WTC11 (cell line): Measurements from ENCODE around the gene IBA57.

Source experiments
- CREB1 ChIP-seq: sonication (generic); formaldehyde crosslinking; IDR thresholded peaks from 2 replicates; pipeline ENCODE4 v1.8.0; 2023; ENCODE audit warnings: mild to moderate bottlenecking, missing genetic modification reagents
- TF ChIP-seq, protein P1 (sequence below): sonication (generic); formaldehyde crosslinking; IDR thresholded peaks from 2 replicates; pipeline ENCODE4 v1.8.0; 2023; ENCODE audit warnings: missing genetic modification reagents, mild to moderate bottlenecking, borderline replicate concordance
- TF ChIP-seq, protein P2 (sequence below): sonication (generic); formaldehyde crosslinking; conservative IDR thresholded peaks from 2 replicates; pipeline ENCODE4 v1.8.1; 2022; ENCODE audit warnings: mild to moderate bottlenecking, missing genetic modification reagents
- TF ChIP-seq, protein P3 (sequence below): sonication (generic); formaldehyde crosslinking; IDR thresholded peaks from 2 replicates; pipeline ENCODE4 v1.8.0; 2022; ENCODE audit warnings: mild to moderate bottlenecking, missing genetic modification reagents
- TF ChIP-seq, protein P4 (sequence below): sonication (generic); formaldehyde crosslinking; IDR thresholded peaks from 2 replicates; pipeline ENCODE4 v1.8.0; 2022; ENCODE audit warnings: mild to moderate bottlenecking, missing genetic modification reagents
- TF ChIP-seq, protein P5 (sequence below): fragments of 200-600 bp; IDR thresholded peaks from 2 replicates; pipeline ENCODE4 v1.8.0; 2022; ENCODE audit warnings: antibody characterized with exemption

DNA sequence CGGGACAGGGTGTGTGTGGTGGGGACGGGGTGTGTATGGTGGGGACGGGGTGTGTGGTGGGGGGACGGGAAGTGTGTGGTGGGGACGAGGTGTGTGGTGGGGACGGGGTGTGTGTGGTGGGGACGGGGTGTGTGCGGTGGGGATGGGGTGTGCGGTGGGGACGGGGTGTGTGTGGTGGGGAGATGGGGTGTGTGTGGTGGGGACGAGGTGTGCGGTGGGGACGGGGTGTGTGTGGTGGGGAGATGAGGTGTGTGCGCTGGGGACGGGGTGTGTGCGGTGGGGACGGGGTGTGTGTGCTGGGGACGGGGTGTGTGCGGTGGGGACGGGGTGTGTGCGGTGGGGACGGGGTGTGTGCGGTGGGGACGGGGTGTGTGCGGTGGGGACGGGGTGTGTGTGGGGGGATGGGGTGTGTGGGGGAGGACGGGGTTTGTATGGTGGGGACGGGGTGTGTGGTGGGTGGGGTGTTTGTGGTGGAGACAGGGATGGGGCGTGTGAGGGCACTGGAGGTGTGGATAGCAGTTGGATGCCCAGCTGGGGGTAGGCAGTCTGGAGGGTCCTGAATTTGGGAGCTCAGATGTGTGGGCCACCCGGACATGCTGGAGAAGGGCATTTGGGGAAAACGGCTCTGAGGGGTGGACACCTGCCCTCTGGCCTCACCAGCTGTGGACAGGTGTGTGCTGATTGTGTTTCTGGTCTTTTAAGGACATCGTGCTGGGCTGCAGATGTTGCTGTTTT, 16.9 kb downstream of the IBA57 start:
- TF ChIP-seq, protein P1, sequence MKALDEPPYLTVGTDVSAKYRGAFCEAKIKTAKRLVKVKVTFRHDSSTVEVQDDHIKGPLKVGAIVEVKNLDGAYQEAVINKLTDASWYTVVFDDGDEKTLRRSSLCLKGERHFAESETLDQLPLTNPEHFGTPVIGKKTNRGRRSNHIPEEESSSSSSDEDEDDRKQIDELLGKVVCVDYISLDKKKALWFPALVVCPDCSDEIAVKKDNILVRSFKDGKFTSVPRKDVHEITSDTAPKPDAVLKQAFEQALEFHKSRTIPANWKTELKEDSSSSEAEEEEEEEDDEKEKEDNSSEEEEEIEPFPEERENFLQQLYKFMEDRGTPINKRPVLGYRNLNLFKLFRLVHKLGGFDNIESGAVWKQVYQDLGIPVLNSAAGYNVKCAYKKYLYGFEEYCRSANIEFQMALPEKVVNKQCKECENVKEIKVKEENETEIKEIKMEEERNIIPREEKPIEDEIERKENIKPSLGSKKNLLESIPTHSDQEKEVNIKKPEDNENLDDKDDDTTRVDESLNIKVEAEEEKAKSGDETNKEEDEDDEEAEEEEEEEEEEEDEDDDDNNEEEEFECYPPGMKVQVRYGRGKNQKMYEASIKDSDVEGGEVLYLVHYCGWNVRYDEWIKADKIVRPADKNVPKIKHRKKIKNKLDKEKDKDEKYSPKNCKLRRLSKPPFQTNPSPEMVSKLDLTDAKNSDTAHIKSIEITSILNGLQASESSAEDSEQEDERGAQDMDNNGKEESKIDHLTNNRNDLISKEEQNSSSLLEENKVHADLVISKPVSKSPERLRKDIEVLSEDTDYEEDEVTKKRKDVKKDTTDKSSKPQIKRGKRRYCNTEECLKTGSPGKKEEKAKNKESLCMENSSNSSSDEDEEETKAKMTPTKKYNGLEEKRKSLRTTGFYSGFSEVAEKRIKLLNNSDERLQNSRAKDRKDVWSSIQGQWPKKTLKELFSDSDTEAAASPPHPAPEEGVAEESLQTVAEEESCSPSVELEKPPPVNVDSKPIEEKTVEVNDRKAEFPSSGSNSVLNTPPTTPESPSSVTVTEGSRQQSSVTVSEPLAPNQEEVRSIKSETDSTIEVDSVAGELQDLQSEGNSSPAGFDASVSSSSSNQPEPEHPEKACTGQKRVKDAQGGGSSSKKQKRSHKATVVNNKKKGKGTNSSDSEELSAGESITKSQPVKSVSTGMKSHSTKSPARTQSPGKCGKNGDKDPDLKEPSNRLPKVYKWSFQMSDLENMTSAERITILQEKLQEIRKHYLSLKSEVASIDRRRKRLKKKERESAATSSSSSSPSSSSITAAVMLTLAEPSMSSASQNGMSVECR = no peak
- TF ChIP-seq, protein P2, sequence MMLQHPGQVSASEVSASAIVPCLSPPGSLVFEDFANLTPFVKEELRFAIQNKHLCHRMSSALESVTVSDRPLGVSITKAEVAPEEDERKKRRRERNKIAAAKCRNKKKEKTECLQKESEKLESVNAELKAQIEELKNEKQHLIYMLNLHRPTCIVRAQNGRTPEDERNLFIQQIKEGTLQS = no peak
- TF ChIP-seq, protein P3, sequence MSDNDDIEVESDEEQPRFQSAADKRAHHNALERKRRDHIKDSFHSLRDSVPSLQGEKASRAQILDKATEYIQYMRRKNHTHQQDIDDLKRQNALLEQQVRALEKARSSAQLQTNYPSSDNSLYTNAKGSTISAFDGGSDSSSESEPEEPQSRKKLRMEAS = no peak
- no peak for TF ChIP-seq CREB1 (CRISPR knock-in tag)
- TF ChIP-seq, protein P4, sequence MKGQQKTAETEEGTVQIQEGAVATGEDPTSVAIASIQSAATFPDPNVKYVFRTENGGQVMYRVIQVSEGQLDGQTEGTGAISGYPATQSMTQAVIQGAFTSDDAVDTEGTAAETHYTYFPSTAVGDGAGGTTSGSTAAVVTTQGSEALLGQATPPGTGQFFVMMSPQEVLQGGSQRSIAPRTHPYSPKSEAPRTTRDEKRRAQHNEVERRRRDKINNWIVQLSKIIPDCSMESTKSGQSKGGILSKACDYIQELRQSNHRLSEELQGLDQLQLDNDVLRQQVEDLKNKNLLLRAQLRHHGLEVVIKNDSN (CRISPR knock-in tag) = no peak
- TF ChIP-seq, protein P5, sequence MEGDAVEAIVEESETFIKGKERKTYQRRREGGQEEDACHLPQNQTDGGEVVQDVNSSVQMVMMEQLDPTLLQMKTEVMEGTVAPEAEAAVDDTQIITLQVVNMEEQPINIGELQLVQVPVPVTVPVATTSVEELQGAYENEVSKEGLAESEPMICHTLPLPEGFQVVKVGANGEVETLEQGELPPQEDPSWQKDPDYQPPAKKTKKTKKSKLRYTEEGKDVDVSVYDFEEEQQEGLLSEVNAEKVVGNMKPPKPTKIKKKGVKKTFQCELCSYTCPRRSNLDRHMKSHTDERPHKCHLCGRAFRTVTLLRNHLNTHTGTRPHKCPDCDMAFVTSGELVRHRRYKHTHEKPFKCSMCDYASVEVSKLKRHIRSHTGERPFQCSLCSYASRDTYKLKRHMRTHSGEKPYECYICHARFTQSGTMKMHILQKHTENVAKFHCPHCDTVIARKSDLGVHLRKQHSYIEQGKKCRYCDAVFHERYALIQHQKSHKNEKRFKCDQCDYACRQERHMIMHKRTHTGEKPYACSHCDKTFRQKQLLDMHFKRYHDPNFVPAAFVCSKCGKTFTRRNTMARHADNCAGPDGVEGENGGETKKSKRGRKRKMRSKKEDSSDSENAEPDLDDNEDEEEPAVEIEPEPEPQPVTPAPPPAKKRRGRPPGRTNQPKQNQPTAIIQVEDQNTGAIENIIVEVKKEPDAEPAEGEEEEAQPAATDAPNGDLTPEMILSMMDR = no peak
